ENCODE measurements around the gene ANTXR2. TPM values are rescaled to one million over a fixed set of nuclear protein-coding genes. Genes with fewer than 3 reads are reported as not detected.

The ANTXR2 gene
- total RNA-seq: 22.2 and 33.0 TPM in 2 replicates

DNA sequence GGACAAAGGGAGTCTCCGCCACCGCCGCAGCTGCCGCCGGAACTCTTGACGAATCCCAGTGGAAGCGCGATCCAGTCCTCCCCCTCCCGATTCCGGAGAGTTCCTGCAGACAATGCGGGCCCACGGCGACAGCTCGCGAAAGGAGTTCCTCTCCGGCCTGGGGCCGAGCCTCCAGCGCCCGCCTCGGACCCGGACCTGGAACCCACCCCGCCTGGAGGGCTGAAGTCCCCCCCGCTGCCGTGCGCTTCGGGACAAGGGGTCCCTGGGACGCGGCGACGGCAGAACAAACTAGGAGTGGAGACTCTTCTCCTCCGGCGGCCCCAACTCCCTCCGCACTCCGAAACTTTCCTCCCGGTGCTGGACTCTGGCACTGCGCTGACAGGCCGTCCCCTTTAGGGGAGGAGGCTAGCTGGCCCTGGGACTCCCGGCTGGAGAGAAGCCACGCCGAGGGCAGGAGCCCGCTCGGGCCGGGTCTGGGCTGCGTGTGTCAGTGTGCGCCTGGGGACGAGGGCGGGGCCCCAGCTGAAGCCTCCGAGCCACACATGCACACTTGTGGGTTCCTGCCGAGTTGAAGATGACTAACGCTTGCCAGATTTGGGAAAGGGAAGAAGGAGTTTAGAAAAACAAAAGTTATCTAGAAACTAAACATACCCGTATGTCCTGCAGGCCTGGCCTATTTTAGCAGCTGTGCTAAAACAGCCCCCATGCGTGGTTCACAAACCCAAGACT, at the start of gene ANTXR2:
ANTXR2 (minus strand) TSS at position 486 of the 729 bp plus-strand sequence. CDS start 669 bp downstream, outside the sequence.

Other genes starting within 250 kb of the ANTXR2 start
- 0.81 and 3.1 TPM in 2 replicates for gene PRDM8, start 124.3 kb upstream of the ANTXR2 start, total RNA-seq
- under 0.01 and 0.32 TPM in 2 replicates for gene FGF5, start 193.4 kb upstream of the ANTXR2 start, total RNA-seq